GM21526 (cell line): ENCODE data around the gene DAZ3.
"Not testable (repeated sequence)": the region's sequence is repeated elsewhere in the genome, so short reads cannot be mapped to it uniquely, and the experiment has no call there.

Source experiments
- ATAC-seq: cut with Tn5 transposase; IDR thresholded peaks from one replicate; pipeline ENCODE4 v1.9.1; 2021; ENCODE audit warnings: moderate library complexity; ENCODE audit not compliant: unreplicated experiment, low FRiP score

DAZ3 gene

GRCh38 chrY:24813293-24813692 lies at the start of gene DAZ3:
Gene DAZ3 (minus strand): TSS chrY:24813393. CDS start chrY:24813185, 208 bp downstream.
- not testable (repeated sequence) for ATAC-seq

GRCh38 chrY:24833619-24834018 lies 20.4 kb upstream of the DAZ3 start, which contains the start of gene DAZ4:
Gene DAZ4 (plus strand): TSS chrY:24833919. CDS start chrY:24834127, 208 bp downstream.
- not testable (repeated sequence) for ATAC-seq

GRCh38 chrY:24825069-24825468 lies 11.9 kb upstream of the DAZ3 start:
- not testable (repeated sequence) for ATAC-seq

GRCh38 chrY:24824184-24824879 lies 11.1 kb upstream of the DAZ3 start:
- ATAC-seq: not testable (repeated sequence)

GRCh38 chrY:24821836-24822235 lies 8.6 kb upstream of the DAZ3 start:
- ATAC-seq: not testable (repeated sequence)
